ENCODE data around the gene FAM161A. TPM values are rescaled to one million over a fixed set of nuclear protein-coding genes. Genes with fewer than 3 reads are reported as not detected.

FAM161A gene, protein sequence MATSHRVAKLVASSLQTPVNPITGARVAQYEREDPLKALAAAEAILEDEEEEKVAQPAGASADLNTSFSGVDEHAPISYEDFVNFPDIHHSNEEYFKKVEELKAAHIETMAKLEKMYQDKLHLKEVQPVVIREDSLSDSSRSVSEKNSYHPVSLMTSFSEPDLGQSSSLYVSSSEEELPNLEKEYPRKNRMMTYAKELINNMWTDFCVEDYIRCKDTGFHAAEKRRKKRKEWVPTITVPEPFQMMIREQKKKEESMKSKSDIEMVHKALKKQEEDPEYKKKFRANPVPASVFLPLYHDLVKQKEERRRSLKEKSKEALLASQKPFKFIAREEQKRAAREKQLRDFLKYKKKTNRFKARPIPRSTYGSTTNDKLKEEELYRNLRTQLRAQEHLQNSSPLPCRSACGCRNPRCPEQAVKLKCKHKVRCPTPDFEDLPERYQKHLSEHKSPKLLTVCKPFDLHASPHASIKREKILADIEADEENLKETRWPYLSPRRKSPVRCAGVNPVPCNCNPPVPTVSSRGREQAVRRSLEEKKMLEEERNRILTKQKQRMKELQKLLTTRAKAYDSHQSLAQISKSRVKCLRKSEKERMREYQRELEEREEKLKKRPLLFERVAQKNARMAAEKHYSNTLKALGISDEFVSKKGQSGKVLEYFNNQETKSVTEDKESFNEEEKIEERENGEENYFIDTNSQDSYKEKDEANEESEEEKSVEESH
- 0.70 and 1.6 TPM in 2 replicates for total RNA-seq

DNA sequence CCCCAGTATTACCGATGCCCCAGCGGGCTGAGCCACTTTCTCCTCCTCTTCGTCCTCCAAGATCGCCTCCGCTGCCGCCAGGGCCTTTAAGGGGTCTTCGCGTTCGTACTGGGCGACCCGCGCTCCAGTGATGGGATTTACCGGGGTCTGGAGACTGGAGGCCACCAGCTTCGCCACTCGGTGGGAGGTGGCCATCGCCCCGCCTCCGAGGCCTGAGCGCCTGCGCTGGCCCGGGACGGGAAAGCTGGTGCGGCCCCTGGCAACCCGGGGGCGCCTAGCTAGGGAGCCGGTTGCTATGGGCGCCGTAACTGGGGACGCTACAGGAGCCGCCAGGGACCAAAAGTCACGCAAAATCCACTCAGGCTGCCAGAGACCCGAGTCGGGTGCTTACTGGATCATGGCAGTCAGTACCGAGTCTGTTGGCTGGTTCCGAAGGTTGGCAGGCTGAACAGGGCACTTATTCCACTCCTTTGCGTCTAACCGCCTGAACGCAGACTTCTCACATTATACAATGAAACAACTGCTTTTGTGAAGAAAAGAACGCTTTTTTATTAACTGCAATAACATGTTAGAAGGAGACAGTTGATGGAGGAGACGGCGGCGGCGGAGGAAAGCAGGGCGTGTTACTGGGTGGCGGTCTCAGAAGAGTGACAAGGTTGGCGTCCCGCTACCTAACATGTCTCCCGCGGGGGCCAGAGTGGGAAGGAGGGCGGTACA is at the start of gene FAM161A:
Gene FAM161A, minus strand, starts transcription at position 214 of the 717 bp plus-strand sequence. Its CDS starts 19 bp downstream, at position 195.

DNA sequence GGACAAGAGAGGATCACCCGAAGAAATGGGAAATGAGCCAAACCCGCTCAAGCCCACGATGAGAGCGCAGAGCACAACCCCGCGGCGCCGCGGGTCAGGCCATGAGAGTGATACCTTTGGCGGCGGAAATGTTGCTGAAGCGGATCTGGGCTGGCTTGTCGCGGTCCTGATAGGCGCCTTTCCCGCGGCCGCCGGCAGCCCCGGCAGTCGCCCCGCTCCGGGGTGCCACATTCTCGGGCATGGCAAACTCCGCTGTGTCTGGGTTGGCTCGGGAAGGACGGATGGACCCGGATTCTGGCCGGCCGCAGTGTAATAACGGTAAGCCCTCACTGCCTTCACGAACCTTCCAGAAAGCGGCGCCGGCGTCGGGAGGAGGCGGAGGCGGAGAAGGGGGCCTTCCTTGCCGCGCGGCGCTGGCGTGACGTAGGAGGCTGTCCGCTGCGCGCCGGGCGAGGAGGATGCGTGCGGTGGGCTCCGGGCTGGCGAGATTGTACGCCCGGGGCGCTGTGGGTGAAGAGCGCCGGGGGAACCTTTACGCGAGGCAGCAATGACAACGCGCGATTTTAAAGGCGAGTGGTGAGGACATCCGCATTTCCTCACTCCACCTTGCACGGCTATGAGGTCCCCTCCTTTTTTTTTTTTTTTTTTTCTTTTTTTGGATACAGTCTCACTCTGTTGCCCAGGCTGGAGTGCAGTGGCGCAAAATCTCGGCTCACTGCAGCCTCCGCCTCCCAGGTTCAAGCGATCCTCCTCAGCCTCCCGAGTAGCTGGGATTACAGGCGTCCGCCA is 34.6 kb upstream of the FAM161A start, which contains the start of gene CCT4:
Gene CCT4, minus strand, starts transcription at position 390 of the 789 bp plus-strand sequence. Its CDS starts 149 bp downstream, at position 241.

Other genes with a start within 250 kb of the FAM161A start
- 191 and 253 TPM in 2 replicates for gene CCT4, start 34.6 kb upstream of the FAM161A start, total RNA-seq
- gene COMMD1, start 51.6 kb upstream of the FAM161A start, total RNA-seq: 45.6 and 47.8 TPM in 2 replicates

Data from hair follicular keratinocyte (primary cell).